DOHH2 (cell line): Measurements from ENCODE around the gene RP2.

Experiments
- H3F3A ChIP-seq: fragments of 200-600 bp; sonication (generic), shearing (Covaris generic); 2 replicates; pipeline ENCODE4 v1.6.0; 2016; ENCODE audit warnings: antibody characterized with exemption, mild to moderate bottlenecking; ENCODE audit not compliant: control insufficient read depth, insufficient read depth
- H3K27ac ChIP-seq: fragments of 200-600 bp; sonication (generic); 2 replicates; pipeline ENCODE4 v1.5.1; 2014; ENCODE audit warnings: low read depth, mild to moderate bottlenecking, low read length, moderate library complexity
- H3K27me3 ChIP-seq: fragments of 200-600 bp; sonication (generic); 2 replicates; pipeline ENCODE4 v1.6.1; 2014; ENCODE audit warnings: mild to moderate bottlenecking, low read length, mixed read lengths; ENCODE audit not compliant: control insufficient read depth
- H3K36me3 ChIP-seq: fragments of 200-600 bp; sonication (generic); 2 replicates; pipeline ENCODE4 v1.6.1; 2014; ENCODE audit warnings: mild to moderate bottlenecking, low read length, moderate library complexity, mixed read lengths; ENCODE audit not compliant: control insufficient read depth
- H3K4me1 ChIP-seq: fragments of 200-600 bp; sonication (generic); 2 replicates; pipeline ENCODE4 v1.6.1; 2014; ENCODE audit warnings: mild to moderate bottlenecking, low read length, mixed read lengths; ENCODE audit not compliant: control insufficient read depth
- H3K4me2 ChIP-seq: fragments of 200-600 bp; sonication (generic); 2 replicates; pipeline ENCODE4 v1.6.0; 2014; ENCODE audit warnings: mild to moderate bottlenecking, low read length, moderate library complexity
- H3K4me3 ChIP-seq: fragments of 200-600 bp; sonication (generic); 2 replicates; pipeline ENCODE4 v1.5.1; 2014; ENCODE audit warnings: mild to moderate bottlenecking, low read length, mixed read lengths
- H3K79me2 ChIP-seq: fragments of 200-600 bp; sonication (generic); 2 replicates; pipeline ENCODE4 v1.6.1; 2014; ENCODE audit warnings: mild to moderate bottlenecking, low read length, mixed read lengths; ENCODE audit not compliant: control insufficient read depth
- H3K9me2 ChIP-seq: fragments of 200-600 bp; sonication (generic); replicated peaks from 2 replicates; pipeline ENCODE4 v1.6.1; 2014; ENCODE audit warnings: mild to moderate bottlenecking, low read length, mixed read lengths; ENCODE audit not compliant: control insufficient read depth
- H3K9me3 ChIP-seq: fragments of 200-600 bp; sonication (generic); 2 replicates; pipeline ENCODE4 v1.6.1; 2014; ENCODE audit warnings: antibody characterized with exemption, low read length, mixed read lengths; ENCODE audit not compliant: control insufficient read depth, insufficient read depth
- H4K20me1 ChIP-seq: fragments of 200-600 bp; sonication (generic); 2 replicates; pipeline ENCODE4 v1.6.0; 2014; ENCODE audit warnings: low read depth, mild to moderate bottlenecking, antibody characterized with exemption, low read length, moderate library complexity; ENCODE audit not compliant: control insufficient read depth, insufficient read depth
- EZH2phosphoT487 ChIP-seq: fragments of 200-600 bp; sonication (generic); IDR thresholded peaks from 2 replicates; pipeline ENCODE4 v1.6.1; 2017; ENCODE audit warnings: borderline replicate concordance, mild to moderate bottlenecking, antibody characterized with exemption, low read length, moderate library complexity, mixed read lengths
- TF ChIP-seq, protein P1 (sequence below): fragments of 200-600 bp; sonication (generic); IDR thresholded peaks from one replicate; pipeline ENCODE4 v1.5.1; 2014; ENCODE audit warnings: antibody characterized with exemption, mild to moderate bottlenecking, low read depth, low read length; ENCODE audit not compliant: poor library complexity, severe bottlenecking

Gene RP2

DNA sequence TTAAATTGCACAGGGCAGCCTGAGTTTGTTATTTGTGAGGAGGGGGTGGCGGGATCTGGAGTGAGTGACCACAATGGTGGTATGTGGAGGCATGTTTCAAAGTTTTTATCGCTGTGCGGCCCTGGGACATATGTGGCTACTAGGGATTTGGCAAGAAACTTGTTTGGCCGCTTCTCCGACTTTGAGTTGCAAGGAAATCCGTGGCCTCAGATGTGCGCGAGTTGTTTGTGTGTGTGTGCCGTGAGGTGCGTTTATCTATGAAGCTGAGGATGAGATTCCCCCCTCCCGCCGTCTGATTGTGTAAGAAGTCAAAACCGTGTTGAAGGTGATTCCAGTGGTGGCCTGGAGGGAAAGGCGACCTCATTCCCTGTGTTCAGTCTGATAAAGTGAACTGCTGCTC lies 76.8 kb downstream of the RP2 start:
- TF ChIP-seq, protein P1, sequence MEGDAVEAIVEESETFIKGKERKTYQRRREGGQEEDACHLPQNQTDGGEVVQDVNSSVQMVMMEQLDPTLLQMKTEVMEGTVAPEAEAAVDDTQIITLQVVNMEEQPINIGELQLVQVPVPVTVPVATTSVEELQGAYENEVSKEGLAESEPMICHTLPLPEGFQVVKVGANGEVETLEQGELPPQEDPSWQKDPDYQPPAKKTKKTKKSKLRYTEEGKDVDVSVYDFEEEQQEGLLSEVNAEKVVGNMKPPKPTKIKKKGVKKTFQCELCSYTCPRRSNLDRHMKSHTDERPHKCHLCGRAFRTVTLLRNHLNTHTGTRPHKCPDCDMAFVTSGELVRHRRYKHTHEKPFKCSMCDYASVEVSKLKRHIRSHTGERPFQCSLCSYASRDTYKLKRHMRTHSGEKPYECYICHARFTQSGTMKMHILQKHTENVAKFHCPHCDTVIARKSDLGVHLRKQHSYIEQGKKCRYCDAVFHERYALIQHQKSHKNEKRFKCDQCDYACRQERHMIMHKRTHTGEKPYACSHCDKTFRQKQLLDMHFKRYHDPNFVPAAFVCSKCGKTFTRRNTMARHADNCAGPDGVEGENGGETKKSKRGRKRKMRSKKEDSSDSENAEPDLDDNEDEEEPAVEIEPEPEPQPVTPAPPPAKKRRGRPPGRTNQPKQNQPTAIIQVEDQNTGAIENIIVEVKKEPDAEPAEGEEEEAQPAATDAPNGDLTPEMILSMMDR = no peak
- no peak for TF ChIP-seq EZH2phosphoT487
- peaks cover 27% of the 10 kb centered on the region for H3K79me2 ChIP-seq
- peaks cover 8% of the 10 kb centered on the region for H3K4me1 ChIP-seq
- no peaks in the 10 kb centered on the region for H3K9me3 ChIP-seq
- no peaks in the 10 kb centered on the region for H4K20me1 ChIP-seq
- no peak overlapping the region for H3K27ac ChIP-seq
- peak overlapping the region; percentile 75 for H3K4me3 ChIP-seq
- no peaks in the 10 kb centered on the region for H3K36me3 ChIP-seq
- H3K9me2 ChIP-seq = no peaks in the 10 kb centered on the region
- H3F3A ChIP-seq = no peaks in the 10 kb centered on the region
- peak overlapping the region; percentile 86 for H3K4me2 ChIP-seq
- H3K27me3 ChIP-seq = peaks cover 28% of the 10 kb centered on the region

GRCh38 chrX:46916273-46916672 lies 79.4 kb downstream of the RP2 start:
- no peak overlapping the region for H3K4me2 ChIP-seq
- H3F3A ChIP-seq = no peaks in the 10 kb centered on the region
- peaks cover 8% of the 10 kb centered on the region for H3K4me1 ChIP-seq
- no peak overlapping the region for H3K27ac ChIP-seq
- H3K27me3 ChIP-seq = peaks cover 21% of the 10 kb centered on the region
- no peaks in the 10 kb centered on the region for H3K9me2 ChIP-seq
- peaks cover 3% of the 10 kb centered on the region; the same call in 1 of the 2 replicates for H3K9me3 ChIP-seq
- TF ChIP-seq, protein P1 = no peak
- TF ChIP-seq EZH2phosphoT487 = no peak
- H3K4me3 ChIP-seq = no peak overlapping the region
- no peaks in the 10 kb centered on the region for H4K20me1 ChIP-seq
- peaks cover 37% of the 10 kb centered on the region for H3K79me2 ChIP-seq
- H3K36me3 ChIP-seq = no peaks in the 10 kb centered on the region

GRCh38 chrX:46917622-46918021 lies 80.8 kb downstream of the RP2 start:
- H3K79me2 ChIP-seq = peaks cover 37% of the 10 kb centered on the region
- peaks cover 3% of the 10 kb centered on the region; the same call in 1 of the 2 replicates for H3K9me3 ChIP-seq
- H3K4me2 ChIP-seq = no peak overlapping the region
- no peak overlapping the region for H3K4me3 ChIP-seq
- peaks cover 8% of the 10 kb centered on the region for H3K4me1 ChIP-seq
- no peak for TF ChIP-seq EZH2phosphoT487
- TF ChIP-seq, protein P1 = no peak
- no peak overlapping the region for H3K27ac ChIP-seq
- H4K20me1 ChIP-seq = no peaks in the 10 kb centered on the region
- peaks cover 15% of the 10 kb centered on the region for H3K27me3 ChIP-seq
- H3K36me3 ChIP-seq = no peaks in the 10 kb centered on the region
- H3K9me2 ChIP-seq = no peaks in the 10 kb centered on the region
- H3F3A ChIP-seq = no peaks in the 10 kb centered on the region

- TF ChIP-seq, protein P1 = no peak
- no peak for TF ChIP-seq EZH2phosphoT487
- H3K4me2 ChIP-seq = no peak overlapping the region
- peaks cover 7% of the 10 kb centered on the region for H3K4me1 ChIP-seq
- no peak overlapping the region for H3K27ac ChIP-seq
- peaks cover 36% of the 10 kb centered on the region for H3K79me2 ChIP-seq
- no peaks in the 10 kb centered on the region for H3K36me3 ChIP-seq
- H4K20me1 ChIP-seq = no peaks in the 10 kb centered on the region
- no peak overlapping the region for H3K4me3 ChIP-seq
- peaks cover 3% of the 10 kb centered on the region; the same call in 1 of the 2 replicates for H3K9me3 ChIP-seq
- no peaks in the 10 kb centered on the region for H3K9me2 ChIP-seq
- peaks cover 14% of the 10 kb centered on the region for H3K27me3 ChIP-seq
- H3F3A ChIP-seq = no peaks in the 10 kb centered on the region
Measured at GRCh38 chrX:46918434-46918833, 81.6 kb downstream of the RP2 start.
